Stimulated activated CD8-positive, alpha-beta memory T cell treated with anti-CD3 and anti-CD28 coated beads, Interleukin-12 subunit alpha, Interleukin-12 subunit beta, amount 100 ng/mL, for 1 hour (primary cell): ENCODE data around the gene NFIA.
"Not testable (repeated sequence)": the region's sequence is repeated elsewhere in the genome, so short reads cannot be mapped to it uniquely, and the experiment has no call there.

Experiments
- DNase-seq: peaks from one replicate; pipeline ENCODE4 v3.0.0-alpha.2; 2020; ENCODE audit warnings: low read depth

Gene NFIA

GRCh38 chr1:61271412-61271789 lies 189.0 kb downstream of the NFIA start:
- no peak for DNase-seq

GRCh38 chr1:61273167-61273705 lies 190.9 kb downstream of the NFIA start:
- DNase-seq = no peak

DNA sequence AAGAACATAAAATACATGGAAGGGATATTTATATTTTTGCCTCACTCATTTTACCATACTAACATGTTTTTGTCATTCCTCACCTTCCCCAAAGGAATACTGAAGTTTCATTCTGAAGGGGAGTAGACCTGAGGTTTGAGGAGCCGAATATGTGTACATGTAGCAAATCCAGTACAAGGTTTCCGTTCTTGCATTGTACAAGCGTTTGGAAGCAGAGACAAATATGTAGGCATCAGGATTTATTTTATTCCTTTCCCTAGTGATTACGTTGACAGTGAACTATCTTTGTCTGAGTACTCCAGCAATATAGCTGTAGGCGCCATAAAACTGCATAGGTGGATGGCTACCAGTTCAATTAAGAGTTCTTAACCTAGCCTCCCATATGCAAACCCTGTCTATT lies 191.5 kb downstream of the NFIA start:
- no peak for DNase-seq

DNA sequence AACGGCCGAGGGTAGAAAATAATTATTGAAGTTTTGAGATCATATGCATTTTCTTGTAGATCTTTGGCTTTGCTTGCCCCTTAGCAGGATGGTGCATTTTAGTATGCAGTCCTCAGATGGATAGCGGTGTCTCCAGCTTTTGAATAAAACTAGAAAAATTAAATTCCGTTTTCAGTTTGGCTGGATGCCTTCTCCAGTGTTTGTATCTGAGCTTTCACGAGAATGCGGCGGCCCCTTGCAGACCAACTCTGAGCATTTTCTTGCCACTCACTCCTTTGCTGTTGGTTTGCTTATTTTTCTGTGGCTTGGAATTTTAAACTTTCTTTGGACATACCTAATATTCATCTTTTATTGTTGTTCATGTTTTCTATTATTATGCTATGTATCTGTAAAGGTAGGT lies 192.6 kb downstream of the NFIA start:
- no peak for DNase-seq

DNA sequence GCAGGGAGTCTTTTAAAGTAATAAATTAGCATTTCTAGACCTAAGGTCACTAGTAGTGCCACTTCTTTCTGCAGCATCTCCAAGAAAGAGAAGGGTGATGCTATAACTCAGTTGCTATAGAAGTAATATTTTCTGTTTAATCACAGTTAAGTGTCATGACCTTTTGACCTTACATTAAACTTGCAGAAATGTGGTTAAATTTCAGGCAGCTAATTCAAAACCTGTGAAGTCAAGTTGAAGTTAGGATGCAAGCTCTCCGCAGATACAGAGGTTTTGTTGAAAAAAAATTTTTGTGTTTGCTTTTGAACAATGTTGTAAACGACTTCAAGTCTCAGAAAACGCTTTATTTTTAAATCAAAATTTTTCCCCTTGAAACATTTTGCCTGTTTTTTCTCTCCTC lies 193.9 kb downstream of the NFIA start:
- DNase-seq = no peak

- DNase-seq = no peak
Measured at GRCh38 chr1:61277121-61277690, 194.8 kb downstream of the NFIA start.

DNA sequence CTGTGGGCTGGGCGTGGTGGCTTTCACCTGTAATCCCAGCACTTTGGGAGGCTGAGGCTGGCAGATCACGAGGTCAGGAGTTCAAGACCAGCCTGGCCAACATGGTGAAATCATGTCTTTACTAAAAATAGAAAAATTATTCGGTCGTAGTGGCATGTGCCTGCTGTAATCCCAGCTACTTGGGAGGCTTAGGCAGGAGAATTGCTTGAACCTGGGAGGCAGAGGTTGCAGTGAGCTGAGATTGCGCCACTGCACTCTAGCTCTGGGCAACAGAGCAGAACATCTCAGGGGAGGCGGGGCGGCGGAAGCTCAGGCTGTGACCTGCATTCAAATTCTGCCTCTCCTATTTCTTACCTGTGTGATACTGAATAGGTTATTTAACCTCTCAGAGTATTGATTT lies 196.1 kb downstream of the NFIA start:
- not testable (repeated sequence) for DNase-seq

DNA sequence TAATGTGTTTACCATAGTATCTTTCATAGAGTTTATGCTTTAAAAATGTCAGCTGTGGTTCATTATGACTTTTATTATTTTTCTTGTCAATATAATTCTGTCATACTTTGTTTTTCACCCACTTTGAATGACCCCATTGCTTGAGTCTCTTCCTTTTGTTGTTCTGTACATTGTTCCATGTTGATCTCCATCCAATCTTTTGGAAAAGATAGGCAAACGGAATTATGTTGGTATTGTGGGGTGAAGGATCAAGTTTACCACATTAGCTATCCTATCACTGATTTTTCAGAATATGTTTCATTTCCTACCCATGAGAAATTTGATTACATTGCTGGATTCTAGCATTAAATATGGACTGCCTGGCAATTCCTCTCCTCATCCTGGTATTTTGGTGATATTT lies 196.6 kb downstream of the NFIA start:
- no peak for DNase-seq

DNA sequence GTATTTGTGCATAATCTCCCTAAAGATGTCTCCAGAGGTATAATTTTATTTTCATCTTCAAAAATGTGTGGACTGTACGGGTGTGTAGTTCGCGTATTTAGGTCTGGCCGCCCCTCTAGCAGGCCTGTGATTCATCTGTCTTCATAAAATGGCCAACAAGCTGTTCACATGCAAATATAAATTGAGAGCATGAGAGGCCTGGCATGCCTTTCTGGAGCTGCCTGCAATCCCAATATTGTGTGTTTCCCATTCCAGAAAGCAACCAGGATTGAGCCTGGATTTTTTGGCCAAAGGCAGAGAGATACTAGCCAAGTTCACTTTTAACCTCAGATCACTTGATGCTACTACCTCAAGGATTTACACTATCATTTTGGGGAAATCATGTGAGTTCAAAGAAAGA lies 197.2 kb downstream of the NFIA start:
- DNase-seq = no peak

DNA sequence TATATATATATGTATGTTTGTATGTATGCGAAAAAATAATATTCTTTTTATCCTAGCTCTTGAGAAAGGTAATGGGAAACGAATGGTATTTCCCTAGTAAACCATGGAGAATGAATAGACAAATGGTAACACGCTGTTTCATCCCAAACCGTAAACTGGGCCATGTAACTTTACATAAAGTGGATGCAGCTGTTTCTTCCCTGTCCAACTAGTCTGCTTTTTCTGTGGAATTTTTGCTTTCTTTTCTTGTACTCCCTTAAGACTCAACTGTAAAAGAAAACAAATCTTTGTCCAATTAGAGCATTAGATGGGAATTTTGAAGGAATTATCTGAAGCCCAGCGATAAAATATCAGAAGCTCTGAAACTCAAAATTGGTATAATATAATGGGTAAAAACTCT lies 198.1 kb downstream of the NFIA start:
- no peak for DNase-seq

DNA sequence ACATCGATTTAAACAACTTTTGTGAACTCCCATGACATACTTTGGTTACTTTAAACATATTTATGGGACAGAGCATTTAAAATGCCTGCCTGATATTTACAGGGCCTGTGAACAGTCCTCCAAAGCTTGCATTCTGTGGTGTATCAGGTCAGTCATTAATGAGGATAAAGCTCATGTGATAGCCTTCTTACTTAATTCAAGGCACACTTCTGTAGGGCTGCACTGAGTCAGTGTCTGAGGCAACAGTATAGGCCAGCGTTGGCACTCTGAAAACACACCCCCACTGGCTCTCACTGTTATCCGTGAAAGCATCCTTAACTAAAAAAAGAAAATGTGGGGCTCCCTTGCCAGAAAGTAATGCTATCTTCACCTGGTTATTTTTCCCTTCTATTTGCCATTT lies 200.0 kb downstream of the NFIA start:
- no peak for DNase-seq

GRCh38 chr1:61284248-61284854 lies 202.0 kb downstream of the NFIA start:
- DNase-seq = no peak

GRCh38 chr1:61284936-61285335 lies 202.6 kb downstream of the NFIA start:
- DNase-seq = no peak

GRCh38 chr1:61285371-61285885 lies 203.1 kb downstream of the NFIA start:
- DNase-seq = no peak

- DNase-seq = no peak
Measured at GRCh38 chr1:61287014-61287413, 204.7 kb downstream of the NFIA start.

- DNase-seq = no peak
Measured at GRCh38 chr1:61287734-61288133, 205.4 kb downstream of the NFIA start.

DNA sequence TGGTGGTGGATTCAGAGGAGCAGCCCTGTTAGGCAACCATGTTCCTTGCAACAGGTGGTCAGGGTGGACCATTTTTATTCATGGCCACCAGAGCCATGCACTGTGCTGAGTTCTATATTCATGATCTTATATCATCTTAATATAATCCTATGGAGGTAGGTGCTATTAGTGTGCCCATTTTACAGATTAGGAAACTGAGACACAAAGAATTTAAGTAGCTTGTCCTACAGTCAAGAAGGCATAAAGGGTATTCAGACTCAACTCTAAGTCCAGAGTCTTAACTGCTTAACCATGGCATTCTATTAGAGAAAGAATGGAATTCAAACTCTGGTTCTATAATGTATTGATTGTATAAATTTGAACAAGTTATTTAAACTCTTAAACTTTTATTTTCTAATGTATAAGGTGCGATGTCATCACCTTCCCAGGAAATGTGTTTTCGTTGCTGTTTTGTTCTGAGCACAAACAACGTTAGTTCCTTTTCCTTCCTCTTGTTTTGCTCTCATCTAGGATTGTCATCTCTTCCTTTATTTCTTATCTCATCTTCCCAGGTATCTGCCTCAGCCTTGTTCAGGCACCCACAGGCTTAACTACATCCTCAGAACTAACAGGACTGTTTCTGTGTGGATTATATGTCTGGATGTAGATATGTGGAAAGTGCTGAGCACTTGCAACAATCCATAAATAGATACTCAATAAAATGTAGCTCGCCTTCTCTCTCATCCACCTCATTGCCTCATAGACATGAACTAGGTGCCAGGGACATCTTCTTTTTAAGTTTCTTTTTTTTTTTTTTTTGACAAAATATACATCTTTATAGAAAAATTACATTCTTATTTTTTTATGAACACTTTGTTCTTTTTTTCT lies 207.1 kb downstream of the NFIA start:
- no peak for DNase-seq

- no peak for DNase-seq
Measured at GRCh38 chr1:61290525-61290924, 208.2 kb downstream of the NFIA start.

DNA sequence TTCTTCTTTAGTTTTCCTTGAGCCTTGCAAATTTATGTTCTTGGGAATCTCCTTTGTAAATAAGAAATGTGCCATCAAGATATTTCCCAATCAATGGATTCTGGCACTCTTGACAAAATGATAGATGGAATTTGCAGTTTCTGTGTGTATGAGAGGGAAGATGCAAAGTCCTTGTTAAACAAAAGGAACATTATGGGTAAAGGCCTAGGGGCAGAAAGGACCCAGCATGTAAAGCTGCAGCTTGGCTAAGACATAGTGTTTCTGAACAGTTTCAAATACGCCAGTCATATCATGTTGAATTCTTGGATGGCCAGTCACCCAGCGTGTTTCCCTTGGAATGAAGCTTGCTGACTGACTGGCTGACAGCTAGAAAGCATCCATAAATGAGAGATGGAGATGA lies 210.8 kb downstream of the NFIA start:
- DNase-seq = no peak

DNA sequence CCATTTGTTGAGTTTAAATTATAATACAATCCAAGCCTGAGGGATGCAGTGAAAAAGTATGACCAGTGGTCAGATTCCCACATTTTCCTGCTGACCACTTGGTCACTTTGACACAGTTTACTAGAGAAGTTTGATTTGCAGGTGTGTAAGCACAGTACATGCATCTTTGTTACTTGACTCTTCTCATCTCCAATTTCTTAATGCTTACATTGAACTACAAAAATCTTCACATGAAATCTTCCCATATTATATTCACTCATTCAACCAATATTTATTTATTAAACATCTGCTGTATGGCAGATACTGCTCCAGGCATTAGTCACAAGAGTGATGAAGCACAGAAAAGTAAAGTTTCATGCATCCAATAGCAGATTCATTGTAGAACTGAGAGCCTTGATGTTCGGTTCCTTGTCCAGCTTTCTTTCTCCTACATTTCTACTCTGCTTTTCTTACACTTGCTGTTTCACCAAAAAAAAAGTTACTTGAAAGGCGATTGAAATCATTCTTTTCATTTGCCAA lies 211.7 kb downstream of the NFIA start:
- DNase-seq = no peak

DNA sequence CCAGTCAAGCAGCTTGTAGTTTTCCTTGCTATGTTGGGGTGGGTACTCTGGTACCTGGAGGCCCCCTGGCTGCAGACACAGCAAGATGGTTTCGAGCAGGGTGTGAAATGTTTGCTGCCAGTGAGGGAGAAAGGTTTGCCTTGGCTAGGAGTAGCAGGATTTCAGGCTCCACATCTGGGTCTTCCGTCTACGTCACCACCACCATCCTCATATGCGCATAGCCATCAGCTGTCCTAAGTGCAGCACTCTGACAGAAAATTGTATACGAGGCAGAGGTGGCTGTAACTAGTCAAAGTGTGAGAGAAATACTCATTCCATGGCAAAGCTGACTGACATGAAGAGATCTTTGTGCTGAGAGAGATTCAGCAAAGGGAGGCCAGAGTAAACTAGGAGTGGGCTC lies 212.6 kb downstream of the NFIA start:
- DNase-seq = no peak

DNA sequence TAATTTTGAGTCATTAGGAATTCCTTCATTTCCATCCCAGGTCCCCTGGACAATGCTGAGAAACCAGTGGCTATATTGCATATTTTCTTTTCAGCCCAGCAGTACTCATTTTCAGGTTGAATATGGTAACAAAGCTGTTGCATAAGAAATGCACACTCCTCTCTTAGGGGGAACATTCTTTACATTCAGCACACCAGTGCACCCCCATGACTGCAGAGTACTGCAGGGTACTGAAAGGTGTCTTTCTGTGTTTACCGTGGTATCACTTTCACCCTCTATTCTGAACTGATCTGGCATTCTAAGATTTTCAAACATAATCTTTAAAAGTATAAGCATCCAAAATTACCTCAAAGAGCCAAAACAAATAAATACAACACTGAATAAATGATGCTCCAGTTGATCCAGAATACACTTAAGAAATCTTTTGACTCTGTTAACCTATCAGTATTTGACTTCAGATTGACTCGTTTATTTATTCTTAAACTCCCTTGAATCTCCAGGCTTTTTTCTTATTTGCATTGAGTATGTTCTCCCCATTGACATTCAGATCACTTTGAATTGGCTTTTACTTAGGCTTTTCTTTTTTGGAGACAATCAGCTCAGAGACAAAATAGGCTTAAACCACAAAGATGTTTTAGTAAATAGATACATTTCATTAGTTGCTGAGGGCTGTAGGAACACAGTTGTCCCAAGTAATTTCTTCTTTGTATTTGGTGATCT lies 213.6 kb downstream of the NFIA start:
- DNase-seq = no peak
